ENCODE measurements around the gene PLET1. TPM values are rescaled to one million over a fixed set of nuclear protein-coding genes. Genes with fewer than 3 reads are reported as not detected.

PLET1 gene
- total RNA-seq, 1 donor from 2014 or later = not detected

GRCh38 chr11:112238041-112238440, 22.6 kb downstream of the PLET1 start:
- no peaks in the 10 kb centered on the region for H3K36me3 ChIP-seq (ENCODE audit: control insufficient read depth, insufficient read depth, low read length)
- DNase-seq (ENCODE audit: low read depth) = no peak
- no peaks in the 10 kb centered on the region for H3K27me3 ChIP-seq (ENCODE audit: control insufficient read depth, insufficient read depth, low read length)
- no peak overlapping the region for H3K4me3 ChIP-seq (ENCODE audit: low read depth, low read length)
- TF ChIP-seq CTCF (IDR thresholded peaks at IDR 0.05; ENCODE audit: insufficient read depth, low read length, poor library complexity, severe bottlenecking) = no peak

- no peak for TF ChIP-seq CTCF (IDR thresholded peaks at IDR 0.05; ENCODE audit: insufficient read depth, low read length, poor library complexity, severe bottlenecking)
- no peaks in the 10 kb centered on the region for H3K36me3 ChIP-seq (ENCODE audit: control insufficient read depth, insufficient read depth, low read length)
- no peak overlapping the region for H3K4me3 ChIP-seq (ENCODE audit: low read depth, low read length)
- H3K27me3 ChIP-seq (ENCODE audit: control insufficient read depth, insufficient read depth, low read length) = no peaks in the 10 kb centered on the region
- no peak for DNase-seq (ENCODE audit: low read depth)
Measured at GRCh38 chr11:112237451-112237850, 23.2 kb downstream of the PLET1 start.

- H3K27me3 ChIP-seq (ENCODE audit: control insufficient read depth, insufficient read depth, low read length) = no peaks in the 10 kb centered on the region
- no peak for TF ChIP-seq CTCF (IDR thresholded peaks at IDR 0.05; ENCODE audit: insufficient read depth, low read length, poor library complexity, severe bottlenecking)
- no peak overlapping the region for H3K4me3 ChIP-seq (ENCODE audit: low read depth, low read length)
- H3K36me3 ChIP-seq (ENCODE audit: control insufficient read depth, insufficient read depth, low read length) = no peaks in the 10 kb centered on the region
- DNase-seq (ENCODE audit: low read depth) = no peak
Measured at GRCh38 chr11:112235750-112236390, 24.8 kb downstream of the PLET1 start.

- DNase-seq (ENCODE audit: low read depth) = no peak
- no peak for TF ChIP-seq CTCF (IDR thresholded peaks at IDR 0.05; ENCODE audit: insufficient read depth, low read length, poor library complexity, severe bottlenecking)
- no peak overlapping the region for H3K4me3 ChIP-seq (ENCODE audit: low read depth, low read length)
- H3K27me3 ChIP-seq (ENCODE audit: control insufficient read depth, insufficient read depth, low read length) = no peaks in the 10 kb centered on the region
- H3K36me3 ChIP-seq (ENCODE audit: control insufficient read depth, insufficient read depth, low read length) = no peaks in the 10 kb centered on the region
Measured at GRCh38 chr11:112231952-112232351, 28.7 kb downstream of the PLET1 start.

- DNase-seq (ENCODE audit: low read depth) = no peak
- no peak overlapping the region for H3K4me3 ChIP-seq (ENCODE audit: low read depth, low read length)
- no peaks in the 10 kb centered on the region for H3K27me3 ChIP-seq (ENCODE audit: control insufficient read depth, insufficient read depth, low read length)
- no peak for TF ChIP-seq CTCF (IDR thresholded peaks at IDR 0.05; ENCODE audit: insufficient read depth, low read length, poor library complexity, severe bottlenecking)
- no peaks in the 10 kb centered on the region for H3K36me3 ChIP-seq (ENCODE audit: control insufficient read depth, insufficient read depth, low read length)
Measured at GRCh38 chr11:112229746-112230433, 30.8 kb downstream of the PLET1 start.
